ENCODE data around the gene EHBP1. TPM values are rescaled to one million over a fixed set of nuclear protein-coding genes. Genes with fewer than 3 reads are reported as not detected.

EHBP1 gene
- total and polyA plus RNA-seq, 2 donors (not counting 3 experiments of a cell fraction or from before 2014, with no cell fraction given): 8.4 to 34.8 TPM

GRCh38 chr2:62822549-62822948, 117.0 kb downstream of the EHBP1 start:
- no peak for DNase-seq (ENCODE audit: low read depth, low spot score)
- H3K36me3 ChIP-seq (ENCODE audit: control insufficient read depth in 2 of 2, extremely low read depth in 1 of 2, insufficient read depth in 2 of 2, low read length in 2 of 2): no peaks in the 10 kb centered on the region
- CTCF ChIA-PET: no interaction called here
- H3K27me3 ChIP-seq (ENCODE audit: control insufficient read depth in 2 of 2, insufficient read depth in 2 of 2, low read length in 2 of 2): no peaks in the 10 kb centered on the region
- no peaks in the 10 kb centered on the region for H4K20me1 ChIP-seq (replicated peaks; ENCODE audit: control insufficient read depth, extremely low read depth, insufficient read depth, low read length)
- H3K4me1 ChIP-seq (ENCODE audit: control insufficient read depth, extremely low read depth, insufficient read depth, low read length): peaks cover 18% of the 10 kb centered on the region
- H3K4me3 ChIP-seq (replicated peaks in 1 of 3; ENCODE audit: insufficient read depth in 1 of 3, low read depth in 1 of 3, low read length in 3 of 3): no peak overlapping the region
- no peaks in the 10 kb centered on the region for H3K9me1 ChIP-seq (replicated peaks; ENCODE audit: control insufficient read depth, extremely low read depth, insufficient read depth, low read length)
- H3K9me3 ChIP-seq (replicated peaks; ENCODE audit: control insufficient read depth, insufficient read depth, low read length): no peaks in the 10 kb centered on the region
- TF ChIP-seq GATA2 (IDR thresholded peaks at IDR 0.05; ENCODE audit: insufficient read depth, insufficient read length, low read depth, low read length) (no peak), EZH2 (IDR thresholded peaks at IDR 0.05; ENCODE audit: borderline replicate concordance, low read depth, low read length, severe bottlenecking) (no peak), JUN (IDR thresholded peaks at IDR 0.05; ENCODE audit: borderline replicate concordance, insufficient read depth, insufficient read length, low read depth) (no peak), FOS (IDR thresholded peaks at IDR 0.05; ENCODE audit: borderline replicate concordance, insufficient read depth, low read length) (no peak), POLR2AphosphoS5 (IDR thresholded peaks at IDR 0.05; ENCODE audit: insufficient read depth, low read depth, low read length) (no peak), POLR2A (IDR thresholded peaks at IDR 0.05; ENCODE audit: low read depth, low read length) (no peak), MYC (IDR thresholded peaks at IDR 0.05; ENCODE audit: low read depth, low read length) (no peak), CTCF (IDR thresholded peaks at IDR 0.05; ENCODE audit: extremely low read depth in 1 of 2, insufficient read depth in 1 of 2, low read depth in 1 of 2, low read length in 2 of 2) (no peak), MAX (IDR thresholded peaks at IDR 0.05; ENCODE audit: insufficient read depth, insufficient read length) (no peak)
- H3K79me2 ChIP-seq (ENCODE audit: control insufficient read depth, insufficient read depth, low read length): no peaks in the 10 kb centered on the region
- no TSS peak for BruUV-seq (replicated peaks)
- intact Hi-C loops (cut with micrococcal nuclease) (no loop called here), dilution Hi-C loops (cut with MboI; ENCODE audit: extremely low pct_ligation_motif_present, low sequenced_read_pairs) (no loop called here)
- no peak for FAIRE-seq
- no peak overlapping the region for H3K27ac ChIP-seq (ENCODE audit: insufficient read depth, low read depth, low read length)
- H3K4me2 ChIP-seq (ENCODE audit: insufficient read depth, low read length): no peak overlapping the region
- H2AFZ ChIP-seq (ENCODE audit: low read depth, low read length): no peak overlapping the region
- no peak overlapping the region for H3K9ac ChIP-seq (replicated peaks; ENCODE audit: extremely low read depth, insufficient read depth, low read length)
- POLR2A ChIA-PET: no interaction called here
